Measurements from ENCODE around the gene MLC1.

Gene MLC1

DNA sequence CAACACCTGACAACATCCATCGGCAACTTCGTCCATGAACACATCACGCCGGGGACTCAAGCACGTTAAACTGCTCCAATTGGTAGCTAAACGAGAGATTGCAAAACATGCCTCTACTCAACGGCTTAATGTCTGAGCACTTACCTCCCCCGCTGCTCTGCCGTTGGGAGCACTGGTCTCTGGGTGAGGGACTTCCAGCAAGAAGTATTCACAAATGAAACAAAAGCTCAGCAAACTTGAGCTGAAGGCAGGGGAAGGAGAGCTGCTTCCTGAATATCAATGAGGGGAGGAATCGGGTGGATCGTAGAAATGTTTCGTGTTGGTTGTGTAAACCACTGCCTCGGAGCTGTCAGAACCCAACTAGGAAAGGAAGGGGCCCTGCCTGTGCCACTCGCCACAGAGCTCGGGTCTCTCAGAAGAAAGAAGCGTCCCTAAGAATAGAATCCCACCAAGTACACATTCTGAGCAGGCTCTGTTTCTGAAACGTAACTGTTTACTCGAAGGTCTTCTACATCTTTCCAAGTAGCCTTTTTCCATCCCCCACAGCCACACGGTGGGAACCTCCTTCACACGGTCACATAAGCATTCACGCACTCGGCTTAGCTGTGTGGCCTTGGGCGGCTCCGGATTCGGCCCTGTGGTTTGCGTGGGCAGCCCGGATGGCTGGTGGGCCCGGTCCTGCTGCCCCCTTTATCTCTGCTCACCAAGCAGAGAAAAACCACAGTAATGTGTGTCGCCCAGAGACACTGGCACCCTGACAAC, at the start of gene MLC1:
TSS of gene MLC1 (minus strand) at position 216 of the 762 bp plus-strand sequence. CDS start 524 bp downstream, outside the sequence.
- no peak for DNase-seq

DNA sequence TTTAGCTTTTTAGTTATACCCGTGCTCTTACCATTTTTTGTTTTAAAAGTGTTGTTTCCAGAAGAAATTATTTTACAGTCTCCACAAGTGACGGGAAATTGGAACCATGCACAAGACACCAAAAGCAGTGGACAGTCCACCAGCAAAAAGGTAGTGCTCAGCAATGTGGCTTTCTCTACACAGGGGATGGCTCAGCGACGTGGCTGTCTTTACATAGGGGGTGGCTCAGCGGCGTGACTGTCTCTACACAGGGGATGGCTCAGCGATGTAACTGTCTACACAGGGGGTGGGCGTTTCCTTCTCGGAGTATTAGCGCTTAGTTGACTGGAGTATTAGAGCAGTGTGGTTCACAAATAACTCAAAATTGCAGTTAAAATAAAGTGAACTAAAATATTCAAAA, 49.3 kb upstream of the MLC1 start:
- DNase-seq, result no peak

- no peak for DNase-seq
Observed at GRCh38 chr22:50131894-50132293, 46.7 kb upstream of the MLC1 start.

DNA sequence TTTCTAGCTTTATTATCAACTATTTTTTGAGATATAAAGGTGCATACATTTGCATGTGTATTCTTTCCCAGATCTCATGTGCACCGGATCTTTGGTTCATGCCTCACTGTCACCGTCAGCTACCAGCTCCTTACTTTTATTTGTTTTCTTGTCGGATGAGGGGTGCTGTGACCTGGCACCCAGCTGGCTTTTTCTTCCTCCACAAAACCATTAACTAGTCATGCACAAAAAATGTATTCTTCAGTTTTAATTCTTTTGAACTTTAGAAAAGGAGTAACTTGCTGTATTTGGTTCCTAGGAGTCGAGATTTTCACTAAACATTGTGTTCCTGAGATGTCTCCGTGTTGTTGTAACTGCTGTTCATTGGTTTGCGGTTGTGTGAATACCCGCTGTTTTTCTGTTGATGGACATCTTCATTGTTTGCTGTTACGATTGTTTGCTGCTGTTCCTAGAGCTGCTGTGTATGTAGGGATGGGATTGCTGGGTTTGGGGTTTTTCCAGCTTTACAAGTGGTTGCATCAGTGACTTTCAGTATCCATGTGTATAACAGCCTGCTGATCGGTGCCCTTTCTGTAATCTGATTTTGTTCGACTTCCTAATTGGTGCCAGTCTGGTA, 44.0 kb upstream of the MLC1 start:
- no peak for DNase-seq

DNA sequence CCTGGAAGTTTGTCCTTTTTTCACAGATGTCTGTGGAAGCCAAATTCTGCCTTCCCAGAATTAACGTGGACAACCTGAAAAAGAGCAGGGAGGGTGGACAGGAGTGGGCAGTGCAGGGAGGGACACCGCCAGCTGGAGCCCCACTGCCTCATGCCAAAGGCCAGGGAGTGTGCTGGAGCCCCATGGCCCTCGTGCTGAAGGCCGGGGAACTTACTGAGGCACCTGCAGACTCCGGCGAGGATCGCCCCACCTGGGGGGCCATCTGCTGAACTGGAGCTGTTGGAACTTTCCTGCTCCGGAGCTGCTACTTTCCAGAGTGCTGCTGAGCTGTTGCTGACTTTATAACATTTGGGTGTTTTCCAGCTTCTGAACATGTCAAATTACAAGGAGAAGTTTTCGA, 39.8 kb upstream of the MLC1 start:
- DNase-seq, result no peak

GRCh38 chr22:50123119-50123518, 37.9 kb upstream of the MLC1 start:
- no peak for DNase-seq

DNA sequence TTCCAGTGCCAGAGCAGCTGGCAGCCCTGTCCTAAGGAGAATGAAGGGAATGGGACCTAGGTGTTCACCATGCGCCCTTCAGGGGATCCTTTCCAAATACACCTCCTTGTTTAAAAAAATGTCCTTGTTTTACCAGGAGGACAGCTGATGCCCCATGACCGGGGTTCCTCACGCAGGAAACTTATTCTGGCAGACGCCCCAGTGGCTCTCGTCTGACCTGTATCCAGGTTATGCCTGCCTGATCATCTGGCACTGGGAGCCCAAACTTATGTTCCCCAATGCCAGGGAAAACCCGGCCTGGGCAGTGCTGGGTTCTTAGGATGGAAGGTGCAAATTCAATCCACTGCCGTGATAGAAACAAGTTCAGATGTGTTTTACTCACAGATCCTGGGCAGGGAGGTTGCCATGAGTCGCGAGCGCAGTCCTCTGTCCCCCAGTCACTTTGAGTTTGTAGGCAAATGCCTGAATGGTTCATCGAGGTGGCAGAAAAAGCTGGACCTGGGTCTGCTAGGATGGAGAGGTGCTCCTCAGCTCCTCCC, 36.0 kb upstream of the MLC1 start:
- DNase-seq, result no peak

GRCh38 chr22:50119768-50120251, 34.6 kb upstream of the MLC1 start:
- no peak for DNase-seq

DNA sequence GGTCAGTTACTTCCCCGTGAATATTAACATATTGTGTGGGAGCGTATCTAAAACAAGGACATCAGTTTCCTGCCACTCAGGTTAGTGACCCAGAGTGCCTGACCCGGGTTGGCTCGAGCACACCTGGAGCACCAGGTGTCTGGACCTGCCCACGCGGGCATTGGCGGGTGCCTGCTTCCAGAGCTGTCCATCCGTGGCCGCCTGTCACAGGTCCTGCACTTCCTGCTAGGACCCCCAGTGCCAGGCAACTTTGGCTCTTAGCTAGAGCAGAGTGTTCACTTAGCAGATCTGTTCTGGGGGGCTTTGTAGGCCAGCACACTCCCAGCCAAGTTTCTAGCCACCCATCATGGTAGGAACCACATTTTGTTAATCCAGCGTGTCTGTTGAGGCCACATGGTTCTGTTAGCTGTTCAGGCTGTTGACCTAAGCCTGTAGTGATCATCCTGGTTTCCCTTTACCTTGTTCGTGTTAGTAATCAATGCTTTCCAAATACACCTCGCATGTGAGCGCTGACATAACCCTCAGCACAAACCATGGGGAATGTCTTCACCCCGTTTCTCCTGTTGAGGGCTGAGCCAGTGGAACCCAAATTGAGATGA, 34.0 kb upstream of the MLC1 start:
- DNase-seq, result no peak

DNA sequence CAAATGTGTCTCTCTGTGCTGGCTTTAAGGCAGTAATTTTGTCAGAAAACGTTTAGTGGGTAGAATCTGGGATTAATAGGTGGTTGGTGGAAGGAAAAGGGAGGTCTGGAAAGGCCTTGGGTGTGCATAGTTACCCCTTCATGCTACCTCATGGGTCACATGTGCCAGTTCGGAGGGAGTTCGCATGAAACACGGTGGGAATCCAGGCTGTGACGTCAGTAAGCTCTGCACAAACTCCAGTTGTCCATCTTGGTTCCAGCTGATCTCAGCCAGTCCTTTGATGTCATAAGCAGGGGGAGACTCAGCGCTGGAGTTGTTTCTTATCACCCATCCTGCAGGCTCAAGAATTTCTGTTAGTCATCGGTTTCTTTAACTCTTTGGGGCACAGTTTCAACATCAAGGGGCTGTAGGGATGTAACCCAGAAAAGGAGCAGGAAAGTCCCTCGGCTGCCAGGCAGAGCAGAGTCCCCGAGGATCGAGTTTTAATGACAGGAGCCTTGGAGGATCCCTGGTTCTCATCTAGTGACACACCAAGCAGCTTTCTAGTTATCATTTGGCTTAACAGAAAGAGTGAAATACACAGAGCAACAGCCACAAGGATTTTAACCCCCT, 33.4 kb upstream of the MLC1 start:
- no peak for DNase-seq

GRCh38 chr22:50118129-50118528, 32.9 kb upstream of the MLC1 start:
- no peak for DNase-seq

DNA sequence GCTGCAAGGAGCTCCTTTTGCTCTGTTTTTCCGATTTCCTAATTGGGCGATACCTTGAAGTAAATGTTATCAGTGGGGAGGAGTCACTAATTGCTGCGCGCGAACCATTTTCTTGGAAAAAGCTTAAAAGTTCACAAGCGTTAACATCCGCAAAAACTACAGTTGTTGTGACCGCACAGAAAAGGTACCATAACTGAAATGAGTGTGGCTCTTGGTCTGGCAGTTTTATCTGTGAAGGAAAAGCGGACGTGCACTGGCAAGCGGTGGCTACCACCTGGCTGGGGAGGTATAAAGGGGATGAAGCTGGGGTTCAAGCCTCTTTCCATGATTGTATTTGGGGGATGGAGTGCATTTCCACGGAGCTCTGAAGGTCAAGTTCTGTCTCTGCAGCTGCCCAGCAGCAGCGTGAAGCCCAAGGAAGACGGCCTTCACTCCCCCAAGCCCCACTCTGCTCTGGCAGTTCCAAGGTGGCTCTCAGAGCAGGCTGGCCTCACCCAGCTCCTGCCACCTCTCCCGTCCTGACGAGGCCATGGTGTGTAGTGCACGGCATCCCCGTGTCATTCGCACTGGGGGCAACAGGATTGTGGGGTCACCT, 32.0 kb upstream of the MLC1 start:
- DNase-seq, result no peak

DNA sequence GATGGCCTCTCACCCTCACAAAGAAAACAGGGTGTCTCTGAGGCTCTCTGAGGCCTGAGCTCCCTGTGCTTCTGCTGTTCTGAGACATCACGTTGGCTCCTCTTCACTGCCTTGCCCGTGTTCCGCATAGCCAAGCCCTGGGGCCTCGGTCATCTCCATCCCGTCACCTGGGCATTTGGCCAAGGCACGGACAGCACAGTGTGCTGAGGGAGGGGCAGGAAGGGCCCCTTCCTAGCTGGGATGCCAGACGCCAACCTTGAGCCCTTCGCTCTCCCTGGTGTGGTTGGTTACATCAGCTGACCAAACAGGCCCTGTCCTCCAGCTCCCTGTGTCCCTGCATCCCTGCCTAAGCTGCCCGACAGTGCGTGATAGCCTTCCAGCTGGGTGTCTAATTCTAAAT, 30.5 kb upstream of the MLC1 start:
- DNase-seq, result no peak

GRCh38 chr22:50114221-50115021, 29.2 kb upstream of the MLC1 start:
- DNase-seq, result peak; percentile 61

GRCh38 chr22:50112151-50113118, 27.2 kb upstream of the MLC1 start:
- DNase-seq, result no peak

- no peak for DNase-seq
Observed at GRCh38 chr22:50111056-50111455, 25.8 kb upstream of the MLC1 start.

DNA sequence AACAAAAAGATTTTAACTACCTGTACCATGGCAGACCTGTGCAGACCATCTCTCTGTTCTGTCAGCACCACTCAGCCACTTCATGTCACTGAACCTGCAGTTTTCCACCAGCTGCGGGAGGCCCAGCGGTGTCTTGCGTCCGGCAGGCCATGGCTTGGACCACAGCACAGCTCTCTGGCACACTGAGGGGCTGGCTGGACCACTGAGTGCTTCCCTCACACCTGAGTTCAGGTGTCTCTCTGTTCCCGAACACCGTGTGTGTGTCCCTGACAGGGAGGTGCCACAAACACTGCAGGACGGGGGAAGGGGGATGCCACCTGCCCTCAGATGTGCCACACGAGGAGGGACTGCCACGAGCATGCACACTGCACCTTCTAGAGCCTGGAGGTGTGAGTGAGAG, 22.3 kb upstream of the MLC1 start:
- DNase-seq, result no peak

DNA sequence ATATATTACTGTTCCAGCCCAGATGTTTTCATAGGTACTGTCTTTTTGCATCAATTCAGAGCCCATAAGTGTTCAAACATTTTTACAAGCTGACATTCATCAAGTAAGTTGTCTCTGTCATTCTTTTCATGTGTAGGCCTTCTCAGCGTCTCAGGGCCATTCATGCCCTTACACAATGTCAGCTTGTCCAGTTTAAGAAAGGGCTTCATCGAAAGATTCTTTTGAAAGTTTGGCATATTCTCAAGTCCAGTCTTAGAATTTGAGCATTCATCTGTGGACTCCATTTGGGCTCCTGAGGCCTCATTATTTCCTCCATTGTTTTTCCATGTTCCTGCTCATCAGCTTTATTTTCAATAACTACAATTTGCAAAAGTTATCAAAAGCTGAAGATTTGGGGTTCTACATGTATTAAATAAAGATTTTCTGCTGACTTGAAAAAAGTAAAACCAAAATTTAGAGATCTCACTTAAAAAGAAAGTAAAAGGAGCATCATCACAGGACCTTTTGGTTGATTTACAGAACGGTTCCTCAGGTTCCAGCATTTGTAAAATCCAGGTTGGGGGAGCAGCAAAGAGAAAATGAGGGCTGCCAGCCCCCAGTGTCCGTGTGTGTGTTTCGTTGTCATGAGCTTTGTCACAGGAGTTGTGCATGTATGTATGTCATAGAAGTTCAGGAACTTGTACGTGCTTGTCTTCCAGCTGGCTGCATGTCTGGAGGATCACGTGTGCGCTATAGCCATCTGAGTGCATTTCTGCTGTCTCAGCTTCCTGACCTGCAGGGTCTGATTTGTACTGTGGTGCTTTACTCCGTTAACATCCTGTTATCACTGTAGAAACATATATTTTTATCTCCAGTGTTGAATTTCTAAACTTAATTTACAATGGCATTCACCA, 20.2 kb upstream of the MLC1 start:
- no peak for DNase-seq

GRCh38 chr22:50104141-50104544, 18.9 kb upstream of the MLC1 start:
- no peak for DNase-seq

GRCh38 chr22:50102946-50103345, 17.7 kb upstream of the MLC1 start:
- no peak for DNase-seq
